ENCODE measurements around the gene CFAP61.
"Not testable (repeated sequence)": the region's sequence is repeated elsewhere in the genome, so short reads cannot be mapped to it uniquely, and the experiment has no call there.

CFAP61 gene

GRCh38 chr20:20225325-20226043, 173.2 kb downstream of the CFAP61 start:
- no peak overlapping the region for H3K27ac ChIP-seq
- DNase-seq (ENCODE audit: low read depth, low spot score): no peak

DNA sequence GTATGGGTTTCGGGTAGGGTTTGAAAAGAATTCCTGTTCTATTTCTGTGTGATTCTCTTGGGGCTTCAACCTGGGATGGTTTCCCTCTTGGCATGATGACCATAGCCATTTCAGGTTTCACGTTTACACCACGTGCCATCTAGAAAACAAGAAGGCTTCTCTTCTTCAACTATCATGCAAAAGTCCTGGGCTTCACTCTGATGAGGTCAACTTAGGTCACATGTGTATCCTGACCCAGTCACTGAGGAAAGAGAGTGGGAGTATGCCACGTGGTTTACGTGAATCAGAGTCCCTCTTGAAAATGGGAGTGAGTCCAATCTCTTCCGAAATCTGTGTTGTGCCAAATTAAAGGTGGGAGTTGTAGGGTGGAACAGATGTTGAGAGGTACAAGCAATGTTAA, 174.2 kb downstream of the CFAP61 start:
- H3K27ac ChIP-seq: no peak overlapping the region
- no peak for DNase-seq (ENCODE audit: low read depth, low spot score)

DNA sequence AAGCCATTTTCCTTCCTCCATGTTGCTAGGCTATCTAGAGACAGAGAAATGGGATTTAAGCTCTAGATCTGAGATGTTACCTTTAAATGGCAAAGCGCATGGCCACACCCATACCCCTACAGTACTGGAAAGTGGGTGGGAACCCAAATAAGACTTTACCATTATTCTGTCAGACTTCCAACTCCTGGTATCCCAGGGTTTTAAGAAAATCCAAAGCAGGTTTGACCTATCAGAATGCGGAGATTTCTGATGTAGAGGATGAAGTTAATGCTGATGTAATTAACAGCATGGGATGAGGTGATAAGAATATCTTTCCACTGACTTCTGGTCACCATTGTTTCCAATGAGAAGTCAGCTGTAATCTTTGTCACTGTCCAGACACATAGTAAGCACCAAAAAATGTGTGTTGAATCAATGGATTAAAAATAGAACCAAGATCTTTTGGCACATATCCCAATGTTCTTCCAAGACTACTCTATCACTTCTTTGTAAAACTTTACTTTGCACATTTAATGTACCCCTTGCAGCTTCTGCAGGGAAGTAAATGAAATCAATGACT, 174.8 kb downstream of the CFAP61 start:
- no peak for DNase-seq (ENCODE audit: low read depth, low spot score)
- no peak overlapping the region for H3K27ac ChIP-seq

DNA sequence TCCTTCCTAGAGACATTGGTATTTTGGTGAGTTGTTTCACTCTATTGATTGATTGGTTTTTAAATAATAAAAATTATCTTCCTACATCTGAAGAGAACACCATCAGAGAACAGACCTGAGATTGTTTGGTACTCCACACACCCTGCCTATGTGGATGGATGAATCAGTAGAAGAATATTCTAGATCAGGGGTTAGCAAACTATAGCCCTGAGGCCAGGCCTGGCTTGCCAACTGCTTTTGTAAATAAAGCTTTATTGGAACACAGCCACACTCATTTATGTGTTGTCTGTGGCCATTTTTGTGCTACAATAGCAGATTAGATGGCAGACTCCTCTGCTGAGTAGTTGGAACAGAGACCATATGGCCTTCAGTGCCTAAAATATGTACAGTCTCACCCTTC, 176.0 kb downstream of the CFAP61 start:
- DNase-seq (ENCODE audit: low read depth, low spot score): no peak

GRCh38 chr20:20229595-20229994, 177.3 kb downstream of the CFAP61 start:
- DNase-seq (ENCODE audit: low read depth, low spot score): no peak
- H3K27ac ChIP-seq: no peak overlapping the region

More for the DNA sequence above, 176.0 kb downstream of the CFAP61 start:
- no peak overlapping the region for H3K27ac ChIP-seq

GRCh38 chr20:20230741-20231140, 178.4 kb downstream of the CFAP61 start:
- no peak overlapping the region for H3K27ac ChIP-seq
- DNase-seq (ENCODE audit: low read depth, low spot score): no peak

DNA sequence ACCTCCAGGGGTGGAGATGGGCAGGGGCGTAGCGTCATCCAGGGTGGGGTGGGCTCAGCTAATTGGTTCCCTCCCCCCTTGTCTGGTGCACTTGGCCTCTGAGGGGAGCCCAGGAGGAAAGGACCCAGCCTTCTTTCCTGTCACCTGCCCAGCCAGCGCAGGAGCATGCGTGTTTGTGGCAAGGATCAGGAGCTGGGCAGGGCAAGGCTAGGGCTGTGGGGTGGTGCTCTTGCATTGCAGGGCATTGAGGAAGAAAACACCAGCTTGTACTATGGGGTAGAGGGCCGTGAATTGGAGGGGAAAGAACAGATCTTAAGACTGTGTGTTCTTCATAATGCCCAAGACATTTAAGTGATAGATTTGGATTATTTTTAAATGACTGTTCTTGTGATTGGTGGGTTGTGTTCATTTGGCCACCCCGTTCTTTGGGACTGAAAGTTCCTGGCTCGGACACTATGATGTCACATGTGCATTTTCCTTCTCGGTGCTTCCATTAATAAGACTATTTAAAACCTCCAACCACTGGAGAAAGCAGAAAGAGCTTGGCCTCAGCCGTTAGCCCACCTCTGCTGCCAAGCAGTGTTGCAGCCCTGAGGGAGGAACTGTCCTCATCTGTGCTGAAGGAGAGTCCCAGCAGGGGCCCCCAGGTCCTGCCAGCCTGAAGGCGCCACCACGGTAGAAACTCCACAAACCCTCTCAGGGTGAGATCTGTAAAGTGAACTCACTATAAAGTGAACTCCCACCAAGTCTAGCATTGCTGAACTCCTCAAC, 179.4 kb downstream of the CFAP61 start:
- H3K27ac ChIP-seq: no peak overlapping the region
- DNase-seq (ENCODE audit: low read depth, low spot score): no peak

GRCh38 chr20:20233041-20233514, 180.7 kb downstream of the CFAP61 start:
- H3K27ac ChIP-seq: no peak overlapping the region
- no peak for DNase-seq (ENCODE audit: low read depth, low spot score)

DNA sequence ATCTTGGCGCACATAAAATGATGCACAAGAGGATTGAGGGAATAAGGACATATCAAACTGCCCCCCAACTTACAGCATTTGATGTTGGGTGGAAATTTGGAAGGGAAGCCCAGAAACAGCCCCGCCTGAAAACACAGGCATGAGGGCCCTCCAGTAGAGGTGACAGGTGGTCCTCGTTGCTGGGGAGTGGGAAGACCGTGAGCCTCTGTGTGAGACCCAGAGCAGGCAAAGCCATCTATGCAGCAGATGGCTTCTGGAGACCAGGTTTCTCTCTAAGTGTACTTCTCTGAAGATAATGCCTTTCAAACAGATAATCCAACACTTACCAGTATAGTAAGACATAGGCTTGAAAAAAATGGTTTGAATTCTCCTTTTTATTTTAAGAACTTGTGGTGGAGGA, 183.3 kb downstream of the CFAP61 start:
- no peak for DNase-seq (ENCODE audit: low read depth, low spot score)
- no peak overlapping the region for H3K27ac ChIP-seq

DNA sequence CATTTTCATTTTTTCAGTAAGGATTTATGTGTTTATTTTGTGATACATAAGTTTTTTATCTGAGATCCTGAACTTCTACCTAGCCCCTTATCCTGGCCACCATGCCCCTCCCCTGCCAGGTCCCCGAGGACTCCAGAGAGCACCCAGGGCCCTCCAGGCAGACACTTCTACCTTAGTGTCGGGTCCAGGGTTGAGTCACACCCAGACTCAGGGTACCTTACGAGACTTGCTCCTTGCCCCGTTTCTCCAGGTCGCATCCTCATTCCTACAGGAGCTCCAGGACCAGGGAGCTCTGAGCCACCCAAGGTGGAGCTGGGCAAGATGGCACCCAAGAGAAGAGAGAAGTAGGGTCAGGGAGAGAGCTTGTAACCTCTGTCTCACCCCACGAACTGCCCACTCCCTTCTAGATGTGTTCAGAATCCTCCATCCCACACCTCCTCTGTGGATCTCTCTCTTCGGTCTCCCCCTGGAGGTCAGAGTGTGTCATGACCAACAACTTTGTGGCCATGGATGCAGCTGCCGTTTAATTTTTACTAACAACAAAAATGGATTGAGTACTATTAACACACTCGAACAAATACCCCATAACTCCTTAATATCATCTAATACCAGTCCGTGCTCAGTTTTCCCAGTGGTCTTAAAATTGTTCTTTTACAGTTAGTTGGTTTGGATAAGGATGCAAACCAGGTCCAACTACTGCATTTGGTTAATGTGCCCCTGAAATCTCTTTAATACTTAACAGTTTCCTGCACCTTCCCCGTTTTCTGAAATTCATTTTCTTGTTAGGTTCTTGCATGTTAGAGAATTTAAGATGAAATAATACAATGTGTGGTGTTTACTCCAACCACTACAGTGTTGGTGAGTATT, 185.0 kb downstream of the CFAP61 start:
- no peak for DNase-seq (ENCODE audit: low read depth, low spot score)
- H3K27ac ChIP-seq: no peak overlapping the region

- no peak for DNase-seq (ENCODE audit: low read depth, low spot score)
Measured at GRCh38 chr20:20241976-20242375, 189.6 kb downstream of the CFAP61 start.

DNA sequence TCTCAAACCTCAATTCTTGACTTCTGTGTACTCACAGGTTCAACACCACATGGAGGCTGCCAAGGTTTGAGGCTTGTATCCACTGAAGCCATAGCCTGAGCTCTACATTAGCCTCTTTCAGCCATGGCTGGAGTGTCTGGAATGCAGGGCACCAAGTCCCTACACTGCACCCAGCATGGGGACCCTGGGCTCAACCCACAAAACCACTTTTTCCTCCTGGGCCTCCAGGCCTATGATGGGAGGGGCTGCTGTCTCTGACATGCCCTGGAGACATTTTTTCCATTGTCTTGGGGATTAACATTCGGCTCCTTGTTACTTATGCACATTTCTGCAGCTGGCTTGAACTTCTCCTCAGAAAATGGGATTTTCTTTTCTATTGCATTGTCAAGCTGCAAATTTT, 192.1 kb downstream of the CFAP61 start:
- not testable (repeated sequence) for DNase-seq (ENCODE audit: low read depth, low spot score); H3K27ac ChIP-seq

More at GRCh38 chr20:20241976-20242375, 189.6 kb downstream of the CFAP61 start:
- no peak overlapping the region for H3K27ac ChIP-seq

DNA sequence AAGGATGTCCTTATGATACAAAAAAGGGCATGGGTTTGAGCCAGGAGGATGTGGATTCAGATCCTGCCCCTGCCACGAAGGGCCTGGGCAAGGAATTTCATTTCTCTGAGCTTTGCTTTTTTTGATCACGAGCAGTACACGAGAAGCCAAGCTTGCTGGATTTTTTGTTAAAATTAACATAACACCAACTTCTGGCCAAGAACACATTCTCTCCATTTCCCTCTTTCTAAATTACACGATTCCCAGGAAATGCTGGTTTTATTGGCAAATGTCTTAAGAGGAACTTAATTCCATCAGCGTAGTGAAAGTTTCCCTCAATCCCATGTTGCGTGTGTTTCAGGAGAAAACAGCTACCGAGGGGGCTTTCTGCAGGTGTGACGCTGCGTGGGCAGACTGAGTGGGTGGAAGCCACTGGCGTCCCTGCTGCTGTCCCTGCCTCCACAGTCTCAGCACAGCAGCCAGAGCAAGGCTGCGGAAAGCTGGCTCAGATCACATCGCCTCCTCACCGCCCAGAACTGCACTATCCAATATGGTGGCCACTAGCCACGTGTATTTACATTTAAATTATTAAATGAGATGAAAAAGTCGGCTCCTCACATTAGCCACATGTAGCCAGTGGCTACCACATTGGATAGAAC, 194.8 kb downstream of the CFAP61 start:
- no peak overlapping the region for H3K27ac ChIP-seq
- DNase-seq (ENCODE audit: low read depth, low spot score): no peak

DNA sequence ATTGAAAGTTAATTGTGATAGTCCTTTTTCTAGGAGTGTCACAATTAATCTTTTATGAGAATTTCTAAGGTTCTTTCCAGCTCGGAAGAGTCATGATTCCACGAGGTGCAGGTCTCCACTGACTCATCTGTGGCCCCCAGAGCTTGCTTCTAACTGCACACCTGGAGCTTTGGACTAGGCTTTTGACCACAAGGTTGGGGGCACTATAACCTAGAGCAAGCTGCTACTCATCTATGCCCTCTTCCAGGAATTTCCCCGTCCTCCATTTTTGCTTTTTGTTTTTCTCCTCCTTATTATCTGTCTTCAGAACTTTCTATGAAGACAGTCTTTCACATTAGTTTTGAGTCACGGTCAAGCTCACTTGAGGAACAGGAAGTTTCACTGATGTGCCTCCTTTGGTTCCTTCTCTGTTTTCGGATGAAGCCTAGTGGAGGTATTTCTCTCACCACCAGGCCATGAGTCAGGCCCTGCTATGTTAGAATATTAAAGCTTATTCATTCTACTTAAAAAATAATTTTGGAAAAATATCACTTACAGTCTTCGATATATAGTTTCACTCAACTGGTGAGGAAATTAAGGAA, 196.4 kb downstream of the CFAP61 start:
- no peak for DNase-seq (ENCODE audit: low read depth, low spot score)
- no peak overlapping the region for H3K27ac ChIP-seq

DNA sequence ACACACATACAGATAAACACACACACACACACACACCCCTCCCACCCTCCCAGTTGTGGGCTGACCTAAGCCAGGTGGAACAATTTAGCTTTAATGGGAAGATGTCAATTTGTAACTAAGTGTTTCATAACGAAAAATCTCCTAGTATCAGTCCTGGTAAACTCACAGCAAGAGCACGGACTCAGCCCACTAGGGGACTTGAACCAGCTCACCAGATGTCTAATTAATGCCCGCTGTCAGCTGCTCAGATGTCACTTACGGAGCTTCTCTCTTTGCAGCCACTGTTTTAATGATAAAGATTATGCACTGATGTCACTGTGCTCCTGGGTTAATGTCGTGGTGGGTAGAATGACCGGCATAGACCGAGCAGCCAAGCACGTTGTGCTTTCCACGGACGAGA, 199.0 kb downstream of the CFAP61 start:
- no peak for DNase-seq (ENCODE audit: low read depth, low spot score)
- H3K27ac ChIP-seq: no peak overlapping the region

- no peak for DNase-seq (ENCODE audit: low read depth, low spot score)
Measured at GRCh38 chr20:20251836-20252235, 199.5 kb downstream of the CFAP61 start.

GRCh38 chr20:20253039-20253743, 200.9 kb downstream of the CFAP61 start:
- no peak overlapping the region for H3K27ac ChIP-seq
- DNase-seq (ENCODE audit: low read depth, low spot score): no peak

More at GRCh38 chr20:20251836-20252235, 199.5 kb downstream of the CFAP61 start:
- H3K27ac ChIP-seq: no peak overlapping the region

- no peak overlapping the region for H3K27ac ChIP-seq
- no peak for DNase-seq (ENCODE audit: low read depth, low spot score)
Measured at GRCh38 chr20:20253744-20254330, 201.5 kb downstream of the CFAP61 start.

All from epithelial cell of prostate (primary cell).